NCI-H446 (cell line): ENCODE measurements around the gene UBR2.
"Not testable (repeated sequence)": the region's sequence is repeated elsewhere in the genome, so short reads cannot be mapped to it uniquely, and the experiment has no call there.

Experiments
- DNase-seq, 2 experiments: peaks; one replicate each; lab custom pipeline; 2025; lab: John Stamatoyannopoulos, UW

Gene UBR2

DNA sequence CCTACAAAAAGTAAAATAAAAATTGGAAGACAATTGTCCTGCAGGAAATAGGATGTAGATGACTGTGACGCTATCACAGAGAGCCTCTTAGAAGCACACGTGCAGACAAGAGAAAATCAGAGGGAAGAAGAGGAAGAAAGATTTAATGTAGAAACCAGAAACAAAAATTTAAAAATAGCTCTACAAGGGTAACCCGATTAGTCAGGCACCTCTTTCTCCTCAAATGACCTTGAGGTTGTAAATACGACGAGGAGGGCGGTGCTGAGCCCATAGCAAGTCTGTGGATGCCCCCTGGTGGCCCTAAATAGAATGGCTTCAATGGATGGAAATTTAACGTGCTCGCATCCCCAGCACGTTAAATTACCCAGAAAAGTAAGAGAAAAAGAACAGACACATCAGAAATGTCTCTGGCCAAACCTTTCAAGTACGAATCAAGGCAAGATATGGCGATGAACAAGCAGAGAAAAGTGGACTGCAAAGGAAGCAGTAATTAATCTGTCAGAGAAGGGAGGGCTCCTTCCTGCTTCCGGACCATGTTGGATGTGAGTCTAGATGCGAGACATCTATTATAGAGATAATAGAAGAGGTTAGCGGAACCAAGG is 162.8 kb downstream of the UBR2 start:
- peak; percentile 72 to 84 for DNase-seq

DNA sequence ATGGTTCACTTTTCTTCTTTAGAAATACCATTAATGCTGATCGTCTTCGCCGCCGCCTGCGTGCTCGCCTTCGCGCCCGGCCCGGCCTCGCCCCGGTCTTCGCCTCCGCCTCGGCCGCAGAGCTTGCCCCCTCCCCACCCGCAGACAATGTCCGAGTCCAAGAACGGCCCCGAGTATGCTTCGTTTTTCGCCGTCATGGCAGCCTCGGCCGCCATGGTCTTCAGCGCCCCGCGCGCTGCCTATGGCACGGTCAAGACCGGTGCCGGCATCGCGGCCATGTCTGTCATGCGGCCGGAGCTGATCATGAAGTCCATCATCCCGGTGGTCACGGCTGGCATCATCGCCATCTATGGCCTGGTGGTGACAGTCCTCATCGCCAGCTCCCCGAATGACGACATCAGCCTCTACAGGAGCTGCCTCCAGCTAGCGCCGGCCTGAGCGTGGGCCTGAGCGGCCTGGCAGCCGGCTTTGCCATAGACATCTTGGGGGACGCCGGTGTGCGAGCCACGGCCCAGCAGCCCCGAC is 163.3 kb downstream of the UBR2 start:
- DNase-seq: no peak

DNA sequence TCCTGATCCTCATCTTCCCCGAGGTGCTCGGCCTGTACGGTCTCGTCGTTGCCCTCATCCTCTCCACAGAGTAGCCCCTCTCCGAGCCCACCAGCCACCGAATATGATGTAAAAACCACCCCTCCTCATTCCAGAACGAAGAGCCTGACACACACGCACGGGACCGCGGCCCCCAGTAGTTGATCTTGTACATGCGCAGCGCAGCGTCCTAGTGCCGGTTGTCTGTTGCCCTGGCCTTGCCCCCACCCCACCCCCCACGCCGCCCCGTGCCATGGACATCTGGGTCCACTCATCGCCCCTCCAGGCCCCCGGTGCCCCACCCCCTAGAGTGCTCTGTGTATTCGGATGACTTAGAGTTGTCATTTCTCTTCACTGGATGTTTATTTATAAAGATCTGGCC is 163.8 kb downstream of the UBR2 start:
- DNase-seq: no peak

DNA sequence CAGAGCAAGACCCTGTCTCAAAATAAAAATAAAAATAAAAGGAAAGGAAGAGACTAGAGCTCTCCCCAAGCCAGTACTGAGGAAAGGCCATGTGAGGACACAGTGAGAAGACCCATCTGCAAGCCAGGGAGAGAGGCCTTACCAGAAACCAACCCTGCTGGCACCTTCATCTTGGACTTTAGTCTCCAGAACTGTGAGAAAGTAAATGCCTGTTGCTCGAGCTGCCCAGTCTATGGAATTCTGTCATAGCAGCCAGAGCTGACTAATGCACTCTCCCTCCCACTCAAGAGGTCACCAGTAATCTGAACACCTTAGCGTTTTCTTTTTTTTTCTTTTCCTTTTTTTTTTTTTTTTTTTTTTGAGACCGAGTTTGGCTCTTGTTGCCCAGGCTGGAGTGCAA is 165.9 kb downstream of the UBR2 start:
- DNase-seq: no peak

DNA sequence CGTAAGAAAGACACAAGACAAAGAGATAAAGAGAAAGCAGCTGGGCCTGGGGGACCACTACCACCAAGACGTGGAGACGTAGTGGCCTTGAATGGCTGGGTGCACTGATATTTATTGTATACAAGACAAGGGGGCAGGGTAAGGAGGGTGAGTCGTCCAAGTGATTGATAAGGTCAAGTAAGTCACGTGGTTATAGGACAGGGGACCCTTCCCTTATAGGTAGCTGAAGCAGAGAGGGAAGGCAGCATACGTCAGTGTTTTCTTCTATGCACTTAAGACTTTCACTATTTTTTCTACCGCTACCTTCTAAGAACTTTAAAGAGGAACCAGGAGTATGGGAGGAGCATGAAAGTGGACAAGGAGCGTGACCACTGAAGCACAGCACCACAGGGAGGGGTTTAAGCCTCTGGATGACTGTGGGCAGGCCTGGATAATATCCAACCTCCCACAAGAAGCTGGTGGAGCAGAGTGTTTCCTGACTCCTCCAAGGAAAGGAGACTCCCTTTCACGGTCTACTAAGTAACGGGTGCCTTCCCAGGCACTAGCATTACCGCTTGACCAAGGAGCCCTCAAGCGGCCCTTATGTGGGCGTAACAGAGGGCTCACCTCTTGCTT is 170.1 kb downstream of the UBR2 start:
- not testable (repeated sequence) for DNase-seq

DNA sequence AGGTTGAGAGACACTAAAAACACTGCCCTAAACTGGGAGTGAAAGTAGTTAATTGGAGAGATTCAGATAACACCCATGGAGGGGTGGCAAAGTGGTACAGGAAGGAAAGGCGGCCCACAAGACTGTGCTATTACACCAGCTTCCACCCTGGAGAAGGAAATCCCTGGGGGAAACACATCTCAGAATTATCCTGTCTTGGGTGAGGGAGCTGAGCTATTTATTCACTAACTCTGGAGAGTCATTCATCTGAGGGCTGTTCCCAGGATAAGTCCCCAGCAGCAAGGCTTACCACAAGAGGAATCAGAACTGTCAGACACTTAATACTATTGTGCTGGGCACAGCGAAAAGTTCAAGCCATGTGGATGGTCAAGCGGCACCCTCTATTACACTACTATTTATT is 172.1 kb downstream of the UBR2 start:
- DNase-seq: no peak

DNA sequence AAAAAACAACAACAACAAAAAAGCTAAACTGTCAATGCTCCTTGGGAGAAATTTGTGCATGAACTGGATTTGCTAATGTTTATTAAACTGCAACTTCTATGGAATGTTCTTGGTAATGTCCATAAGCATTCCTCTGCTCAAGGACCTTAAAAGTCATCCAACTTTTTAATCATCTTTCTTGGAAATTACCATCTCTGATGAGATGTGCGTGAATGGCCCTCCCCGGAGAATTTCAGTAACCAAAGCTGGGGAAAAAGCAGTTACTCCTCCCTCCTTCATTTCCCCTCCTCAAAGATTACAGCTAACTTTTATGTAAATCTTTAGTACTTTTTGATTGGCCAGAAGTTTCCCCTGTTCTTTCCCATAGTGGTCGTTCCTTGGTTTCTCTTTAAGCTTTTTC is 176.9 kb downstream of the UBR2 start:
- no peak for DNase-seq

DNA sequence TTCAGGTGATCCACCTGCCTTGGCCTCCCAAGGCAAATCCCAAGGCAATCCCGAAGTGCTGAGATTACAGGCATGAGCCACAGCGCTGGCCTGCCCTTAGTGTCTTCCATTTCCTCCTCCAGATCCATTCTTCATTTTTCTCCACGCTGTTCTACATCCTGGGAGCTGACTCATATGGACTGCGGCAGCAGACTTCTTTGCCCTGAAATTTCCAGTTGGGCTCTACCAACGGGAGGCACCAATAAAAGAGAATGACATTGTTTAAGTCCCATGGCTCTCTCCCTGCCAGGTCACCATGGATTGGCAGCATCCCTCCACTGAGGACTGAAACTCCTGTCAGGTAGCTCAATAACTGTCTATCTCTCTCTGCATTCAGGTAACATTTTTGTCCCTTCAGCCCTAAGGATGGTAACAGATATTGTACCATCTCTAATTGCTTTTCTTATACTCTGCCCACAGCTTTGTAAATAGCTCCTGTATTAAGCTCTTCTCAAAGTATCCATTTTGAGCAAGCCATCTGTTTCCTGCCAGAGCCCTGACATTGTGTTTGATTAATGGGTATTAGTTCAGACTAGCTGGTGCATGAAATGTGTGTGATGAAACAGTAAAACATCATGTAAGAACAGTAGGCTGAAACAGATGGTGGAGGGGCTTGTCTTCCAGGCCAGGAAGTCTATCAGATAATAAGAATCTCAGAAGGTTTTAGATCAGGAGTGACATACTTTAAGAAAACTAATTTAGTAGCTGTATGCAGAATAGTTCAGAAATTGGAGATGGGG is 178.5 kb downstream of the UBR2 start:
- DNase-seq: peak; percentile 89 to 90
